Fibroblast of the aortic adventitia (primary cell): ENCODE data around the gene MICAL2. TPM values are rescaled to one million over a fixed set of nuclear protein-coding genes. Genes with fewer than 3 reads are reported as not detected.
A peak's percentile ranks its signal among the peaks of the same experiment; 100 is the strongest.

Experiments used
- DNase-seq: peaks from one replicate; pipeline ENCODE4 v3.0.0-alpha.2; 2010; ENCODE audit warnings: low read depth
- H3K4me3 ChIP-seq: 2 replicates; pipeline ENCODE4 v1.5.1; 2011; ENCODE audit warnings: low read depth, mild to moderate bottlenecking, control low read depth, low read length, moderate library complexity
- total RNA-seq: library from RNA; depleted of rRNA; stranded (reverse); fragments of >200 nt; gene quantifications from 2 replicates; pipeline ENCODE4 v1.2.3, GENCODE V29; 2012; ENCODE audit warnings: low replicate concordance
- TF ChIP-seq, protein P1 (sequence below): IDR thresholded peaks from 2 replicates; pipeline ENCODE4 v1.5.1; 2011; ENCODE audit warnings: mild to moderate bottlenecking, low read length, control low read depth, inconsistent platforms; ENCODE audit not compliant: insufficient read depth

Gene MICAL2
- total RNA-seq, 1 donor, result 146 TPM

DNA sequence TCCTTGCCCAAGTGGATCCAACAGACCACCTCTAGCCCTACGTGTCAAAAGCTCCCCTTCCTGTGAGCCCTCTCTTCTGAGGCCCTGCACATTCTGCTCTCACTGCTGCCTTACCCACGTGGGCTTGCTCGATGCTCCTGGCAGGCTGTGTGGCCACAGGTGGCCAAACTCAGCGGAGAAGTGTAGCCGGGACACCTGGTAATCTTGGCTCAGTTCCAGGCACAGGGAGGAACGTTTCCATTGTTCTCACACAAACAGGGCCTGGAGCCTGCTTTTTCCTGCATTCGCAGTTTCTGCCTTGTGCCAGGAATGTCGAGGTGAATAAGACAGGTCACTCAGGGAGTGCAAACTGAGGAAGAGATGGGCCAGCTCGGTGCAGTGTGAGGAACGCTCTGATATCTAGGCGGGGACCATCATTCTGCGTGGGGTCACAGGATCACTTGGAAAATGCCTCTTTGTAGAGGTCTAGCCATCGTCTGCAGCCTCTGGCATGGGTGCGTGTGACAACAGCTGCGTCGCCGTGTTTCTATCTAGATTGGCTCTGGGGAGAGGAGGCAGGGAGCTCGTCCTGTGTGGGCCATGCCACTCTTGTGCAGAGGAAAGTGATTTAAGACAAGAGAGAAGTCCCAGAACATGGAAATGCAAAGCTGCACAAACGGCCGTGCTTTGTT, 139.3 kb downstream of the MICAL2 start:
- no peak for DNase-seq
- no peak overlapping the region for H3K4me3 ChIP-seq
- TF ChIP-seq, protein P1, sequence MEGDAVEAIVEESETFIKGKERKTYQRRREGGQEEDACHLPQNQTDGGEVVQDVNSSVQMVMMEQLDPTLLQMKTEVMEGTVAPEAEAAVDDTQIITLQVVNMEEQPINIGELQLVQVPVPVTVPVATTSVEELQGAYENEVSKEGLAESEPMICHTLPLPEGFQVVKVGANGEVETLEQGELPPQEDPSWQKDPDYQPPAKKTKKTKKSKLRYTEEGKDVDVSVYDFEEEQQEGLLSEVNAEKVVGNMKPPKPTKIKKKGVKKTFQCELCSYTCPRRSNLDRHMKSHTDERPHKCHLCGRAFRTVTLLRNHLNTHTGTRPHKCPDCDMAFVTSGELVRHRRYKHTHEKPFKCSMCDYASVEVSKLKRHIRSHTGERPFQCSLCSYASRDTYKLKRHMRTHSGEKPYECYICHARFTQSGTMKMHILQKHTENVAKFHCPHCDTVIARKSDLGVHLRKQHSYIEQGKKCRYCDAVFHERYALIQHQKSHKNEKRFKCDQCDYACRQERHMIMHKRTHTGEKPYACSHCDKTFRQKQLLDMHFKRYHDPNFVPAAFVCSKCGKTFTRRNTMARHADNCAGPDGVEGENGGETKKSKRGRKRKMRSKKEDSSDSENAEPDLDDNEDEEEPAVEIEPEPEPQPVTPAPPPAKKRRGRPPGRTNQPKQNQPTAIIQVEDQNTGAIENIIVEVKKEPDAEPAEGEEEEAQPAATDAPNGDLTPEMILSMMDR, result no peak

DNA sequence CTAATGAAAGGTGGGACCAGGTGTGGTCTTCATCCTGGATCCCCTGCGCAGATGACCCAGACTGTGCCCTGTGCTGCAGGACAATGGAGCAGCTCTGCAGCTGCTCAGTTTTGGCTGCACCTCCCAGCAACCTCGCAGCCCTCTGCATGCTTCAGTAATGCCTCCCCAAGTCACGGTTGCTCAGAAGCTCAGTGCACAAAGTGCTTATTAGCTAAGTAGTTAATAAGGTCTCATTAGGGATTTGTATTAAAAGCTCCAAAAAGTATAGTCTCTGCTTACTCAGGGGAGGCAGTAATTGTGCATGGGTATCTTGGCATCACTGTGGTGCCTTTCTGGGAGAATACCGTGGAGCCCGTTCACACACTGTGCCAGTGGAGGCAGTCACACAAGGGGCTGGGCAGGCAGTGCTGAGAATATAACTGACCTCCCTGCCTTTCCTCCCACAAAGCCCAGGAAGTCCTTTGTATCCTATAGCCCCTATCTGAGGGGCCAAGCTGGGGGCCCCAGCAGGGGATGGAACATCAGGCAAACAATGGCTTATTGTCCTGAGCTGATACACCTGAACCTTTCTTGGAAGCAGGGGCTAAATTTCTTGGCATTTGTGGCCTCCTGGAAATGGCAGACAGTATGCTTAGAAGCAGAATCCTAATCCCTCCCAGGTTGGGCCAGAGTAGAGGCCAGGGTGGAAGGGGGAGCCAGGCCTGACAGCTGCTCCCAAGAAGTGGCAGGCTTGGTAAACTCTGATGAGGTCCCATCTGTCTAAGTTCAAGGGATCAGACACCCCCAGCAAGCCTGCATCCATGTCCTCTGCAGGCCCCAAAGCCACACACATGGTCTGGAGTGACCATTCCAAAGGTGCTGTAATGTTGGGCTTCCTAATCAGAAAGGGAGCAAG, 141.5 kb downstream of the MICAL2 start:
- no peak for DNase-seq
- no peak overlapping the region for H3K4me3 ChIP-seq
- TF ChIP-seq, protein P1, result no peak

DNA sequence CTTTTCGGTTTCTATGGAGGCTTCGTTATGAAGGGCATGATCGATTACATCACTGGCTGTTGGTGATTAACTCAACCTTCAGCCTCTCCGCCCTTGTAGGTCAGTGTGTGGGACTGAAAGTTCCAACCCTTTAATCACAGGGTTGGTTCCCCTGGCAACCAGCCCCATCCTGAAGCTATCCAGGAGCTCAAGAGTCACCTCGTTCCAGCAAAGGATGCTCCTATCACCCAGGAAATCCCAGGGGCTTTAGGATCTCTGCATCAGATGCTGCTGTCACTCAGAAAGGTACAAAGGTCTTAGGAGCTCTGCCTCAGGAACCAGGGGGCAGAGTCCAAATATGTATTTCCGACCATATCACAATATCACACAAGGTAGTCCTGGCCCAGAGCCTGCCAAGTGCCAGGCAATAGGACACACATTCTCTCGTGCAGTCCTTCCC, 143.5 kb downstream of the MICAL2 start:
- no peak overlapping the region for H3K4me3 ChIP-seq
- TF ChIP-seq, protein P1, result no peak
- DNase-seq, result no peak

DNA sequence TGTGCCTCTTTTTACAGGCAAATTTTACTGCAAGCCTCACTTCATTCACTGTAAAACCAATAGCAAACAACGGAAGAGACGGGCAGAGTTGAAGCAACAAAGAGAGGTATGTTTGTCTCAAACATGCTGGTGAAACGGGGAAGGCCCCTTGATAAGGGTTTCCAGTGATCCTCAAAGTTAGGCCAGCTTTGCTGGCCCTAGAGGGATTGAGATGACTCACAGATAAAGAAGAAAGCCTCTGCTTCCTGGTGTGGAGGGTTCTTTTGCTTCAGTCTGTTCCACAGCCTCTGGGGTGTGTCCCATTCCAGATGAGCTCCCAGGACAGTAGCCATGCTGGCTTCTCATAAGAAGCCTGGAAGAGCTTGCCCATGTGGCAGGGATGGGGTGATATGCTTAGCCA, 148.1 kb downstream of the MICAL2 start:
- no peak overlapping the region for H3K4me3 ChIP-seq
- DNase-seq, result peak; percentile 65
- TF ChIP-seq, protein P1, result no peak

DNA sequence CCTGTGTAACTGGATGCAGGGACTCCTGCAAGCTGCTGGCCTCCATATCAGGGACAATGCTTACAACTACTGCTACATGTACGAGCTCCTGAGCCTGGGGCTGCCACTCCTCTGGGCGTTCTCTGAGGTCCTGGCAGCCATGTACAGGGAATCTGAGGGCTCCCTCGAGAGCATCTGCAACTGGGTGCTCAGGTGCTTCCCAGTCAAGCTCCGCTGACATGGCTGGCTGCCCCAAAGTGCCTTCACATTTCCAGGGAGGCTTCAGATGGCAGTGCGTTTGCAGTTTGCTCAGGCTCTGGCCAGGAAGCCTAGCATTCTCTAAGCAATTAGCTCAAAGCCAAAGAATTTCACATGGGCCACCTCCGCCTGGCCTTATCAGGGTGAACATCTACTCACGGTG, 149.6 kb downstream of the MICAL2 start:
- no peak overlapping the region for H3K4me3 ChIP-seq
- DNase-seq, result no peak
- TF ChIP-seq, protein P1, result no peak

DNA sequence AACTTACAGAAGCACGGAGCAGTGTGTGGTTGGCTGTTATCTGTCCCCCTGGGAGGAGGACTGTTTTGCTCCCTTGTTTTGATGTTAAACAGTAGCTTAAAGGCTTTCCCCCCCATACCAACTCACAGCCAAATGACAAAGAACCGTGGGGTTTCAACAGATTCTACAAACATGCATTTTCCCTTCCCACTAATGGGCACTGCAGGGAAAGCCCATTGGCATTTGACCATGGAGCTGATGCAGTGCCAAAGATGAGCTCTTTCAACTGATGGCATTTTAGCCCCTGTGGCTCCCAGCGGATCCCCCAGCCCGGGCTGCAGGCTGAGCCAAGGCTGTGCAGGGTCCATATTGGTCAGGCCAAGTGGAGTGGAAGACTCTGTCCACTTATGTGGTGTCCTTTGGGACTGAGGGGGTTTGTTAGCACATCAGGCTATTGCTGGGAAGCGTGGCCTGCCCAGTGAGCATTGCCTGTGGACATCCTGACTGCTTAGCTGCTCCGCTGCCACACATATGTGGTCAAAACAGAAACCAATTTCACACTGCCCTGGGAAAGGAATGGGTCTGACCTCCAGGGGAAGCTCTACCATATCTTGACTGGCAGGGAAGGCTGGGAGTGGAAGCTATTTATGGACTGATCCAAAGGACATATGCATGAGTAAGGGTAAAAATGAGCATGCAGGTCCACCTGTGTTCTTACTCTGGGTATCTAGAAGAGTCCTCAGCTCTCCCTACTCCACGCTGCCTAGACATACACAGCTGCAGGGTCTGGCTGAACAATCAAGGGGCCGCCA, 150.5 kb downstream of the MICAL2 start:
- TF ChIP-seq, protein P1, result no peak
- DNase-seq, result no peak
- no peak overlapping the region for H3K4me3 ChIP-seq
